HCT116 (cell line): ENCODE measurements around the gene CYP4F8. TPM values are rescaled to one million over a fixed set of nuclear protein-coding genes. Genes with fewer than 3 reads are reported as not detected.
A peak's percentile ranks its signal among the peaks of the same experiment; 100 is the strongest.

Source experiments
- ATAC-seq: fragments of 200-7000 bp; cut with Tn5 transposase; 2 replicates; pipeline ENCODE4 v1.9.1; 2020; ENCODE audit warnings: mild to moderate bottlenecking, moderate library complexity
- BruUV-seq: library from RNA; stranded (reverse); fragments of 400-500 nt; replicated peaks from 2 replicates; lab custom pipeline; 2021; lab: Mats Ljungman, UMichigan
- CTCF ChIA-PET: fragments of 300-600 bp; sonication (Branson Sonifier 250); formaldehyde crosslinking; loops from one replicate; lab custom pipeline; 2021; ENCODE audit warnings: antibody characterized with exemption; lab: Charles Lee
- POLR2A ChIA-PET: fragments of 300-600, 350-600 bp; sonication (Branson Sonifier 250); formaldehyde crosslinking; loops from one replicate; lab custom pipeline; 2021; ENCODE audit warnings: antibody characterized with exemption; lab: Charles Lee
- RAD21 ChIA-PET, 2 experiments: fragments of 300-600 bp; sonication (Branson Sonifier 250); formaldehyde crosslinking; loops; one replicate each; lab custom pipeline; 2023; ENCODE audit warnings: low total read pairs in 2 of 2; ENCODE audit not compliant: uncharacterized antibody in 2 of 2, unreplicated experiment in 2 of 2, low non-redundant PET in 1 of 2; lab: Charles Lee
- DNase-seq: peaks from one replicate; pipeline ENCODE4 v3.0.0-alpha.2; 2010; ENCODE audit warnings: low read depth, low spot score
- H2AFZ ChIP-seq: fragments of 200-600 bp; shearing (Covaris generic), sonication (generic); 2 replicates; pipeline ENCODE4 v1.6.1; 2017; ENCODE audit warnings: low read depth, mixed run types, mixed read lengths, antibody characterized with exemption, low read length; ENCODE audit not compliant: poor library complexity, severe bottlenecking
- H3K27ac ChIP-seq: 2 replicates; pipeline ENCODE4 v1.5.1; 2012; ENCODE audit warnings: low read depth, low read length
- H3K27me3 ChIP-seq: fragments of 200-600 bp; sonication (generic); 2 replicates; pipeline ENCODE4 v1.6.1; 2016; ENCODE audit warnings: mixed run types, low read length, mixed read lengths; ENCODE audit not compliant: insufficient read depth
- H3K36me3 ChIP-seq, 2 experiments: fragments of 200-500 bp in 1 of 2; fragments of 200-600 bp in 1 of 2; sonication (Bioruptor generic) in 1 of 2; sonication (generic) in 1 of 2; 2 replicates each; pipeline versions ENCODE4 v1.5.1 to v1.6.1; 2014 to 2016; ENCODE audit warnings: low read length in 2 of 2, inconsistent platforms in 1 of 2, mixed read lengths in 1 of 2, mixed run types in 1 of 2; ENCODE audit not compliant: insufficient read depth in 2 of 2, control insufficient read depth in 1 of 2
- H3K4me1 ChIP-seq, 2 experiments: fragments of 200-600 bp in 1 of 2; sonication (generic) in 1 of 2; 2 replicates each; pipeline versions ENCODE4 v1.5.1 to v1.6.1; 2012 to 2017; ENCODE audit warnings: low read length in 2 of 2, inconsistent platforms in 1 of 2, mild to moderate bottlenecking in 1 of 2, mixed read lengths in 1 of 2, mixed run types in 1 of 2, moderate library complexity in 1 of 2; ENCODE audit not compliant: insufficient read depth in 2 of 2, control insufficient read depth in 1 of 2
- H3K4me2 ChIP-seq: fragments of 200-600 bp; sonication (generic); 2 replicates; pipeline ENCODE4 v1.6.1; 2017; ENCODE audit warnings: mixed run types, low read length, mixed read lengths
- H3K4me3 ChIP-seq, 2 experiments: fragments of 200-600 bp in 1 of 2; sonication (generic) in 1 of 2; replicated peaks in 1 of 2; 2 replicates each; pipeline ENCODE4 v1.5.1; 2011 to 2016; ENCODE audit warnings: low read length in 2 of 2, control low read depth in 1 of 2, low read depth in 1 of 2, mild to moderate bottlenecking in 1 of 2, mixed read lengths in 1 of 2, mixed run types in 1 of 2
- H3K79me2 ChIP-seq: fragments of 200-600 bp; sonication (generic); 2 replicates; pipeline ENCODE4 v1.6.1; 2017; ENCODE audit warnings: mild to moderate bottlenecking, mixed run types, low read length, moderate library complexity, mixed read lengths; ENCODE audit not compliant: insufficient read depth
- H3K9ac ChIP-seq: fragments of 200-600 bp; sonication (generic); 2 replicates; pipeline ENCODE4 v1.6.1; 2016; ENCODE audit warnings: low read length, mixed read lengths
- H3K9me2 ChIP-seq: fragments of 200-600 bp; sonication (generic), shearing (Covaris generic); 2 replicates; pipeline ENCODE4 v1.6.1; 2017; ENCODE audit warnings: mixed run types, mild to moderate bottlenecking, moderate library complexity; ENCODE audit not compliant: insufficient read depth
- H3K9me3 ChIP-seq, 2 experiments: fragments of 200-500 bp in 1 of 2; fragments of 200-600 bp in 1 of 2; sonication (Bioruptor generic) in 1 of 2; sonication (generic) in 1 of 2; 2 replicates each; pipeline ENCODE4 v1.6.1; 2014 to 2017; ENCODE audit warnings: low read length in 2 of 2, mixed read lengths in 2 of 2, inconsistent platforms in 1 of 2, low read depth in 1 of 2, mild to moderate bottlenecking in 1 of 2, mixed run types in 1 of 2, moderate library complexity in 1 of 2; ENCODE audit not compliant: control insufficient read depth in 1 of 2, insufficient read depth in 1 of 2
- H4K20me1 ChIP-seq: fragments of 200-600 bp; sonication (generic), shearing (Covaris generic); 2 replicates; pipeline ENCODE4 v1.6.1; 2017; ENCODE audit warnings: mixed run types, mild to moderate bottlenecking, moderate library complexity; ENCODE audit not compliant: insufficient read depth
- CBX3 ChIP-seq: IDR thresholded peaks from 2 replicates; pipeline ENCODE4 v1.6.1; 2012; ENCODE audit warnings: low read depth
- EGR1 ChIP-seq: IDR thresholded peaks from 2 replicates; pipeline ENCODE4 v1.6.1; 2012; ENCODE audit warnings: low read depth
- EZH2 ChIP-seq: fragments of 200-600 bp; sonication (generic); IDR thresholded peaks from 2 replicates; pipeline ENCODE4 v1.6.1; 2017; ENCODE audit warnings: antibody characterized with exemption, mixed run types
- EZH2phosphoT487 ChIP-seq: fragments of 200-600 bp; IDR thresholded peaks from 2 replicates; pipeline ENCODE4 v1.6.1; 2018; ENCODE audit warnings: antibody characterized with exemption, borderline replicate concordance
- JUND ChIP-seq: IDR thresholded peaks from 2 replicates; pipeline ENCODE4 v1.6.1; 2012
- POLR2AphosphoS5 ChIP-seq: IDR thresholded peaks from 2 replicates; pipeline ENCODE4 v1.6.1; 2011; ENCODE audit warnings: mild to moderate bottlenecking, low read depth, low read length, moderate library complexity
- SP1 ChIP-seq: IDR thresholded peaks from 2 replicates; pipeline ENCODE4 v1.6.1; 2012; ENCODE audit warnings: low read depth
- SRF ChIP-seq: IDR thresholded peaks from 2 replicates; pipeline ENCODE4 v1.6.1; 2012; ENCODE audit warnings: low read depth
- YY1 ChIP-seq: IDR thresholded peaks from 2 replicates; pipeline ENCODE4 v1.6.1; 2011; ENCODE audit warnings: low read length, low read depth, moderate library complexity, mild to moderate bottlenecking; ENCODE audit not compliant: insufficient replicate concordance; ENCODE audit errors: extremely low read depth
- intact Hi-C: fragments of 100-400 bp; cut with micrococcal nuclease; formaldehyde crosslinking; loops from 2 replicates; pipeline ENCODE4 v1.10.0; 2022
- total RNA-seq: library from RNA; stranded (reverse); gene quantifications from one replicate; pipeline ENCODE4 v1.2.1, GENCODE V29; 2021; ENCODE audit not compliant: unreplicated experiment
- TF ChIP-seq, protein P1 (sequence below): IDR thresholded peaks from 2 replicates; pipeline ENCODE4 v1.6.1; 2012
- TF ChIP-seq, protein P2 (sequence below): IDR thresholded peaks from 2 replicates; pipeline ENCODE4 v1.6.1; 2012; ENCODE audit warnings: low read depth

CYP4F8 gene
- total RNA-seq, 1 experiment from 2014 or later = not detected

DNA sequence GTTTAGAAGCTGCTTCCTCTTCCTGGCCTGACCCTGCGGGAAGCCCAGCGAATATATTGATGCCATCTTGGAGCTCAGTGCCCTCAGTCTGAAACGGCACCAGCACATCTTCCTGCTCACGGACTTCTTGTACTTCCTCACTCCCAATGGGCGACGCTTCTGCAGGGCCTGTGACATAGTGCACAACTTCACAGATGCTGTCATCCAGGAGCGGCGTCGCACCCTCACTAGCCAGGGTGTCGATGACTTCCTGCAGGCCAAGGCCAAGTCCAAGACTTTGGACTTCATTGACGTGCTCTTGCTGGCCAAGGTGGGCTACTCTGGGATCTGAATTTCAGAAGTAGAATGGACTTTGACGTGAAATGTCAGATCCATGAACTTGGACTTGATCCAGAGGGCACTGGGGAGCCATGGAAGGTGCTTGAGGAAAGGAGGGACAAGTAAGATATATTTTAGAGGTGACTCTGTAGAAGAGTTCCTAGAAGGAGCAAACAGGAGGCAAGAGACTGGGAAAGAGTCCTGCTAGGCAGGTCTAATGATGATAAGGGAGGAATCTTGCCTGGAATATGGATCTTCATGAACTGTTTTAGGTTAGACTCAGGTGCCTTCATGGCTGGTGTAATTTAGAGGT is 38.4 kb upstream of the CYP4F8 start:
- Histone ChIP-seq H3K9me2 (no peaks in the 10 kb centered on the region), H3K27ac (no peak overlapping the region)
- POLR2A ChIA-PET = no interaction called here
- TF ChIP-seq YY1 = no peak
- TF ChIP-seq CBX3 = no peak
- TF ChIP-seq POLR2AphosphoS5 = no peak
- TF ChIP-seq, protein P1, sequence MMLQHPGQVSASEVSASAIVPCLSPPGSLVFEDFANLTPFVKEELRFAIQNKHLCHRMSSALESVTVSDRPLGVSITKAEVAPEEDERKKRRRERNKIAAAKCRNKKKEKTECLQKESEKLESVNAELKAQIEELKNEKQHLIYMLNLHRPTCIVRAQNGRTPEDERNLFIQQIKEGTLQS = no peak
- TF ChIP-seq EGR1 = no peak
- no peak for TF ChIP-seq EZH2
- no peak for TF ChIP-seq EZH2phosphoT487
- TF ChIP-seq, all 23 proteins: peak for 0
- Histone ChIP-seq H4K20me1 (no peaks in the 10 kb centered on the region), H3K4me3 (no peak overlapping the region), H3K79me2 (no peaks in the 10 kb centered on the region), H3K4me1 (no peaks in the 10 kb centered on the region), H3K9ac (no peak overlapping the region), H3K36me3 (no peaks in the 10 kb centered on the region), H3K27me3 (peaks cover 13% of the 10 kb centered on the region; the same call in 1 of the 2 replicates), H2AFZ (no peak overlapping the region), H3K4me2 (no peak overlapping the region), H3K9me3 (no peaks in the 10 kb centered on the region)
- ChIA-PET RAD21 (no interaction called here), CTCF (no interaction called here)
- intact Hi-C loops = no loop called here
- ATAC-seq = no peak
- no TSS peak for BruUV-seq
- DNase-seq = no peak

DNA sequence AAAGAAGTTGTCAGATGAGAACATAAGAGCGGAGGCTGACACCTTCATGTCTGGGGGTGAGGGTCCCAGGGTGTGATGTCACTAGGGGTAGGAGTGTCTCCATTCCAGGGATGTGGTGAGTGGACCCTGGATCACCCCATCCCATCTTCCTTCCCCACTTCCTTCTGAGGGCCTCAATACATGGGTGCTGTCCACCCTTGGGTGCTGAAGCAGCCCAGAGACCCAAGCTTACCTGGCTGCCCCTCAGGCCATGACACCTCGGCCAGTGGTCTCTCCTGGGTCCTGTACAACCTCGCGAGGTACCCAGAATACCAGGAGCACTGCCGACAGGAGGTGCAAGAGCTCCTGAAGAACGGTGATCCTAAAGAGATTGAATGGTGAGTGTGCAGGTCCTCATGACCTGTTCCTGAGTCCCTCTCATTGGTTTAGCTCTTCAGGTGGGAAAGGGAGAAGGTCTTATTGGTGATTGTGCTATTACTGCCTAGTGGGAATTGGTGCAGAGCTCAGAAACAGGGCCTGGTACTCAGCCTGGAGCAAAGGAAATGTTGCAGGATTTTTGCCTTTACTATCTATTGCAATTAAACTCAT is 37.7 kb upstream of the CYP4F8 start:
- H3K9me3 ChIP-seq = no peaks in the 10 kb centered on the region
- ChIA-PET RAD21 (no interaction called here), CTCF (no interaction called here), POLR2A (no interaction called here)
- peaks cover 13% of the 10 kb centered on the region; the same call in 1 of the 2 replicates for H3K27me3 ChIP-seq
- no peak for ATAC-seq
- H3K9ac ChIP-seq = no peak overlapping the region
- H4K20me1 ChIP-seq = no peaks in the 10 kb centered on the region
- H3K4me2 ChIP-seq = no peak overlapping the region
- no peaks in the 10 kb centered on the region for H3K9me2 ChIP-seq
- no peak overlapping the region for H2AFZ ChIP-seq
- BruUV-seq = no TSS peak
- no peaks in the 10 kb centered on the region for H3K36me3 ChIP-seq
- intact Hi-C loops = no loop called here
- H3K4me3 ChIP-seq = no peak overlapping the region
- TF ChIP-seq, protein P2, sequence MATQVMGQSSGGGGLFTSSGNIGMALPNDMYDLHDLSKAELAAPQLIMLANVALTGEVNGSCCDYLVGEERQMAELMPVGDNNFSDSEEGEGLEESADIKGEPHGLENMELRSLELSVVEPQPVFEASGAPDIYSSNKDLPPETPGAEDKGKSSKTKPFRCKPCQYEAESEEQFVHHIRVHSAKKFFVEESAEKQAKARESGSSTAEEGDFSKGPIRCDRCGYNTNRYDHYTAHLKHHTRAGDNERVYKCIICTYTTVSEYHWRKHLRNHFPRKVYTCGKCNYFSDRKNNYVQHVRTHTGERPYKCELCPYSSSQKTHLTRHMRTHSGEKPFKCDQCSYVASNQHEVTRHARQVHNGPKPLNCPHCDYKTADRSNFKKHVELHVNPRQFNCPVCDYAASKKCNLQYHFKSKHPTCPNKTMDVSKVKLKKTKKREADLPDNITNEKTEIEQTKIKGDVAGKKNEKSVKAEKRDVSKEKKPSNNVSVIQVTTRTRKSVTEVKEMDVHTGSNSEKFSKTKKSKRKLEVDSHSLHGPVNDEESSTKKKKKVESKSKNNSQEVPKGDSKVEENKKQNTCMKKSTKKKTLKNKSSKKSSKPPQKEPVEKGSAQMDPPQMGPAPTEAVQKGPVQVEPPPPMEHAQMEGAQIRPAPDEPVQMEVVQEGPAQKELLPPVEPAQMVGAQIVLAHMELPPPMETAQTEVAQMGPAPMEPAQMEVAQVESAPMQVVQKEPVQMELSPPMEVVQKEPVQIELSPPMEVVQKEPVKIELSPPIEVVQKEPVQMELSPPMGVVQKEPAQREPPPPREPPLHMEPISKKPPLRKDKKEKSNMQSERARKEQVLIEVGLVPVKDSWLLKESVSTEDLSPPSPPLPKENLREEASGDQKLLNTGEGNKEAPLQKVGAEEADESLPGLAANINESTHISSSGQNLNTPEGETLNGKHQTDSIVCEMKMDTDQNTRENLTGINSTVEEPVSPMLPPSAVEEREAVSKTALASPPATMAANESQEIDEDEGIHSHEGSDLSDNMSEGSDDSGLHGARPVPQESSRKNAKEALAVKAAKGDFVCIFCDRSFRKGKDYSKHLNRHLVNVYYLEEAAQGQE = peak; percentile 65
- TF ChIP-seq POLR2AphosphoS5 (no peak), SRF (no peak), SP1 (no peak), JUND (no peak)
- H3K79me2 ChIP-seq = no peaks in the 10 kb centered on the region
- no peaks in the 10 kb centered on the region for H3K4me1 ChIP-seq
- no peak for DNase-seq
- H3K27ac ChIP-seq = no peak overlapping the region
